Measurements from ENCODE around the gene C1orf87. TPM values are rescaled to one million over a fixed set of nuclear protein-coding genes. Genes with fewer than 3 reads are reported as not detected.

C1orf87 gene
- total RNA-seq, 2 donors from 2014 or later: 1.5 to 3.5 TPM

DNA sequence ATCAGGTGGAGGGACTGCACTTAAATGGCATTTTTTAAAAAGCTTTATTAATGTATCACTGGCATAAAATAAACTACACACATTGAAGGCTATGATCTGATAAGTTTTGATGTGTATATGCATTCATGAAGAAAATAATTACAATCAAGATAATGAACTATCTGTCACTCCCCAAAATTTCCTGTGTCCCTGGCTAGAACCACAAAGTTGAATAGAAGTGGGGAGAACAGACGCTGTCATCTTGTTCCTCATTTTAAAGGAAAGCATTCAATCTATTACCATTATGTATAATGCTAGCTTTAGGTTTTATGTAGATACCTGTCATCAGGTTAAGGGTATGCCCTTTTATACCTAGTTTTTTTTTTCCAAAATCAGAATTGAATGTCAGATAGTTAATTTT lies 38.1 kb upstream of the C1orf87 start:
- H3K27ac ChIP-seq: no peak overlapping the region
- no peaks in the 10 kb centered on the region for H3K27me3 ChIP-seq (replicated peaks; ENCODE audit: insufficient read depth)
- TF ChIP-seq, protein P1, sequence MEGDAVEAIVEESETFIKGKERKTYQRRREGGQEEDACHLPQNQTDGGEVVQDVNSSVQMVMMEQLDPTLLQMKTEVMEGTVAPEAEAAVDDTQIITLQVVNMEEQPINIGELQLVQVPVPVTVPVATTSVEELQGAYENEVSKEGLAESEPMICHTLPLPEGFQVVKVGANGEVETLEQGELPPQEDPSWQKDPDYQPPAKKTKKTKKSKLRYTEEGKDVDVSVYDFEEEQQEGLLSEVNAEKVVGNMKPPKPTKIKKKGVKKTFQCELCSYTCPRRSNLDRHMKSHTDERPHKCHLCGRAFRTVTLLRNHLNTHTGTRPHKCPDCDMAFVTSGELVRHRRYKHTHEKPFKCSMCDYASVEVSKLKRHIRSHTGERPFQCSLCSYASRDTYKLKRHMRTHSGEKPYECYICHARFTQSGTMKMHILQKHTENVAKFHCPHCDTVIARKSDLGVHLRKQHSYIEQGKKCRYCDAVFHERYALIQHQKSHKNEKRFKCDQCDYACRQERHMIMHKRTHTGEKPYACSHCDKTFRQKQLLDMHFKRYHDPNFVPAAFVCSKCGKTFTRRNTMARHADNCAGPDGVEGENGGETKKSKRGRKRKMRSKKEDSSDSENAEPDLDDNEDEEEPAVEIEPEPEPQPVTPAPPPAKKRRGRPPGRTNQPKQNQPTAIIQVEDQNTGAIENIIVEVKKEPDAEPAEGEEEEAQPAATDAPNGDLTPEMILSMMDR (IDR thresholded peaks at IDR 0.05): no peak
- H3K4me3 ChIP-seq: no peak overlapping the region
- no peak for DNase-seq (ENCODE audit: low spot score)
- no peaks in the 10 kb centered on the region for H3K9me3 ChIP-seq
- no peak for ATAC-seq (ENCODE audit: insufficient number of reproducible peaks, low FRiP score, low read depth)
- H3K36me3 ChIP-seq: no peaks in the 10 kb centered on the region
- H3K4me1 ChIP-seq (ENCODE audit: control insufficient read depth in 1 of 2, low read depth in 2 of 2): no peaks in the 10 kb centered on the region

DNA sequence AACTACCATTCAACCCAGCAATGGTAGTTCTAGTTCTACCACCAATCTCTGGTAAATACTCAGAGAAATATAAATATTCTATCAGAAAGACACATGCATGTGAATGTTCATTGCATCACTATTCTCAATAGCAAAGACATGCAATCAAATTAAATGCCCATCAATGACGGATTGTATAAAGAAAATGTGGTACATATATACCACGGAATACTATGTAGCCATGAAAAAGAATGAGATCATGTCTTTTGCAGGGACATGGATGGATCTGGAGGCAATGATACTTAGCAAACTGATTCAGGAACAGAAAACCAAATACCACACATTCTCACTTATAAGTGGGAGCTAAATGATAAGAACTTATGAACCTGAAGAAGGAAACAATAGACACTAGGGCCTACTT lies 37.5 kb upstream of the C1orf87 start:
- ATAC-seq (ENCODE audit: insufficient number of reproducible peaks, low FRiP score, low read depth): no peak
- no peaks in the 10 kb centered on the region for H3K4me1 ChIP-seq (ENCODE audit: control insufficient read depth in 1 of 2, low read depth in 2 of 2)
- DNase-seq (ENCODE audit: low spot score): no peak
- TF ChIP-seq, protein P1 (IDR thresholded peaks at IDR 0.05): no peak
- no peak overlapping the region for H3K27ac ChIP-seq
- H3K36me3 ChIP-seq: no peaks in the 10 kb centered on the region
- H3K27me3 ChIP-seq (replicated peaks; ENCODE audit: insufficient read depth): no peaks in the 10 kb centered on the region
- no peaks in the 10 kb centered on the region for H3K9me3 ChIP-seq
- H3K4me3 ChIP-seq: no peak overlapping the region

DNA sequence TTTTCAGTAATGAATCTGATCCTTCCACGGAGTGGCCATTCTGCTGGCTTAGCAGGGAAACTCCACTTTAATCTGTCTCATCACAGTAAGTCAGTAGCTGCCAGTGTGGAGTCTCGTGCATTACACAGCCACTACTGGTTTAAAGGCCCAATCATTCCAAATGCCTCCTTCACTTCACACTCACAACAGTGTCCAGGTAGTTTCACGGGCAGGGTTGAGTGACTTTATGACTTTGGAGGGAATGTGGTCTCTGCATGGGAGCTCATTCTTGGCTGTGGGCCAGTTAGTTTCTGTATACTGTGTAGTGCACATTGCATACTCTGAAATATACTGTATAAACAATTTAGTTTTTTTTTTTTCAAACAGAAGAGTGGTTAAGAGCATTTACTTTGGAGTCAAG lies 34.6 kb upstream of the C1orf87 start:
- no peaks in the 10 kb centered on the region for H3K36me3 ChIP-seq
- no peak for ATAC-seq (ENCODE audit: insufficient number of reproducible peaks, low FRiP score, low read depth)
- TF ChIP-seq, protein P1 (IDR thresholded peaks at IDR 0.05): no peak
- H3K9me3 ChIP-seq: no peaks in the 10 kb centered on the region
- H3K27ac ChIP-seq: no peak overlapping the region
- DNase-seq (ENCODE audit: low spot score): no peak
- peaks cover 0 to 4% of the 10 kb centered on the region in 2 donors for H3K4me1 ChIP-seq (ENCODE audit: control insufficient read depth in 1 of 2, low read depth in 2 of 2)
- H3K27me3 ChIP-seq (replicated peaks; ENCODE audit: insufficient read depth): no peaks in the 10 kb centered on the region
- H3K4me3 ChIP-seq: no peak overlapping the region

DNA sequence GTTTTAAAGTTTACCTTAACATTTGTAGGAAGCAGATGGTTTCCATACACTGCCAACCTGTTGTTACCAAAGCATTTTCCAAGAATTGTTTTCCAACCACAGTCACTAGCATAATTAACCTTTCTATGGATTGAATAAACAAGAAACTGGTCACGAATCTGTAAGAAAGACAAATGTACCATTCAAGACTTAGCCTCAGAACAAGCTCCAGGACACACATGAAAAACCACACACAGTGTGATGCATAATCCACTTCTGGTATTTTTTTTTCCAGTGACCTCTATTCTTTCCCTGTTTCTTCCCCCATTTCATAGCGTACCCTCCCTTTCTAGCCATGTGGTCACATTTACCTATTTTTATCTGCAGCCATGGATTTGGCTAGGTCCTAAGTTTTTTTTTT lies 29.6 kb upstream of the C1orf87 start:
- DNase-seq (ENCODE audit: low spot score) (no peak), ATAC-seq (ENCODE audit: insufficient number of reproducible peaks, low FRiP score, low read depth) (no peak)
- peaks cover 0 to 6% of the 10 kb centered on the region in 2 donors for H3K4me1 ChIP-seq (ENCODE audit: control insufficient read depth in 1 of 2, low read depth in 2 of 2)
- no peaks in the 10 kb centered on the region for H3K27me3 ChIP-seq (replicated peaks; ENCODE audit: insufficient read depth)
- H3K4me3 ChIP-seq: no peak overlapping the region
- H3K27ac ChIP-seq: no peak overlapping the region
- TF ChIP-seq, protein P1 (IDR thresholded peaks at IDR 0.05): no peak
- H3K9me3 ChIP-seq: no peaks in the 10 kb centered on the region
- H3K36me3 ChIP-seq: no peaks in the 10 kb centered on the region

DNA sequence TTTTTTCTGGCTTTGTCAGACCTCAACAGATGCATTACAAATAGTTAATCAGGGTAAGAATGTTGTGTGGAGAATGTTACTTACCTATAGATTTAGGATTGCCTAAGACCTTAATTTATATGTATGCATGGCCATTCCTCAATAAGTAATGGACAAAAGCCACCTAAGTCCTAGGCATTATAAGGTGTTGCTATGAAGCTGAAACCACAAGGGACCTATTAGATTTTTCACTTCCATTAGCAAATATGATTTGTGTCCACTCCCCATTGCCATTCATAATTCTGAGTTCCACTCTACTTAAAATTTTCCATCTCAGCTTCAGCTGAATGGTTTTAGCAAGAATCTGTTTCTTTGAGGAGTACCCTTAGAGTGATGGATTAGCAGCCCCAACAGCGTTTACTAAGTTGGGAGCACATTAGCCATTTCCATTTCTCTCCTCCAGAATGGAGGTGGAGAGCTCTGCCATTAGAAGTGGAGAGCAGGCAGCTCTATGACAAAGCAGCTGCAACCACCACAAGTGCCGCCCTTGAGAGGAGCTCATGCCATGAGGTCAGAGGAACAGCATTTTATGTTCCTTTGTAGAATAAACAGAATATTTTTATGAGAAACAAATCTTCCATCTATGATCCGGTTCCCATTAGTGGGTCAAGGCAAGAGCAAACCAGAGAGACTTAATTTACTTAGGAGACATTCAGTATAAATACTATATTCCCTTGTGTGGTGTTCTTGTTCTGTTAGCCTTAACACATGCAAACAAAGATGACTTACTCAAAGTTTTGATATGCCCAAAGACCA lies 28.9 kb upstream of the C1orf87 start:
- H3K4me3 ChIP-seq: no peak overlapping the region
- no peak overlapping the region for H3K27ac ChIP-seq
- peaks cover 0 to 6% of the 10 kb centered on the region in 2 donors for H3K4me1 ChIP-seq (ENCODE audit: control insufficient read depth in 1 of 2, low read depth in 2 of 2)
- H3K36me3 ChIP-seq: no peaks in the 10 kb centered on the region
- no peaks in the 10 kb centered on the region for H3K27me3 ChIP-seq (replicated peaks; ENCODE audit: insufficient read depth)
- ATAC-seq (ENCODE audit: insufficient number of reproducible peaks, low FRiP score, low read depth) (no peak), DNase-seq (ENCODE audit: low spot score) (no peak)
- H3K9me3 ChIP-seq: no peaks in the 10 kb centered on the region
- TF ChIP-seq, protein P1 (IDR thresholded peaks at IDR 0.05): no peak

Measured in thoracic aorta (tissue), 2 donors.